Right cardiac atrium (tissue), 5 donors: ENCODE measurements around the gene RFX2. TPM values are rescaled to one million over a fixed set of nuclear protein-coding genes. Genes with fewer than 3 reads are reported as not detected.
A peak's percentile ranks its signal among the peaks of the same experiment; 100 is the strongest.

Experiments
- ATAC-seq, 2 donors: fragments of 200-7000 bp; cut with Tn5 transposase; one replicate each; pipeline versions ENCODE4 v1.8.0 to v1.9.1; 2020; ENCODE audit warnings: moderate library complexity in 2 of 2, mild to moderate bottlenecking in 1 of 2
- DNase-seq, 3 donors: peaks; one replicate each; pipeline ENCODE4 v3.0.0-alpha.2; 2020
- H3K27ac ChIP-seq: one replicate; pipeline ENCODE4 v1.5.1; 2013; ENCODE audit warnings: mild to moderate bottlenecking, low read length, control low read depth, moderate library complexity
- H3K27me3 ChIP-seq: one replicate; pipeline ENCODE4 v1.6.1; 2013; ENCODE audit not compliant: control insufficient read depth, insufficient read depth
- H3K4me1 ChIP-seq: one replicate; pipeline ENCODE4 v1.6.1; 2013; ENCODE audit warnings: low read length; ENCODE audit not compliant: control insufficient read depth, insufficient read depth
- H3K4me3 ChIP-seq: one replicate; pipeline ENCODE4 v1.5.1; 2013; ENCODE audit warnings: low read length, control low read depth
- H3K9me3 ChIP-seq: one replicate; pipeline ENCODE4 v1.6.1; 2013; ENCODE audit warnings: low read length; ENCODE audit not compliant: control insufficient read depth
- WGBS: extraction: QIAGEN DNeasy Blood & Tissue Kit; methylation state at CpG from one replicate; pipeline ENCODE4 v1.1.7; 2013; 5-methylcytosine and 5-hydroxymethylcytosine counted together
- intact Hi-C, 4 donors: fragments of 100-400 bp; cut with DNase I; formaldehyde crosslinking; loops; one replicate each; pipeline versions ENCODE4 v1.11.0 to v1.14.0; 2022 to 2023
- polyA plus RNA-seq: library from polyadenylated mRNA; stranded (reverse); fragments of 200-250 nt; gene quantifications from one replicate; pipeline ENCODE4 v1.2.3, GENCODE V29; 2013
- total RNA-seq, 4 donors: library from RNA; stranded (reverse); fragmentation: NEBNext Ultra II Directional; extraction: Animal tissue kit (Norgen Biotek cat#: 25700); gene quantifications; one replicate each; pipeline ENCODE4 v1.2.1, GENCODE V29; 2021
- donor health status: healthy with polysubstance abuse.
- donor health status: DM: no; HTN: yes; CAD: no.
- donor health status: DM: no; HTN: no; CAD: no.
- donor health status: DM: no; HTN: yes; CAD: no; lungs with severe emphysema.
- donor health status: DM: yes; HTN: yes; CAD: no.

RFX2 gene
- total and polyA plus RNA-seq, 5 donors = 5.1 to 15.9 (median 8.2) TPM

GRCh38 chr19:5950741-5951140, 159.6 kb downstream of the RFX2 start:
- no peak overlapping the region for H3K27ac ChIP-seq
- peak in 1 of 3 donors; percentile 3 for DNase-seq
- no peak for ATAC-seq
- H3K27me3 ChIP-seq = no peaks in the 10 kb centered on the region
- 54% methylated on average over 3 of the region's 3 CpGs for WGBS
- no peaks in the 10 kb centered on the region for H3K9me3 ChIP-seq
- no peak overlapping the region for H3K4me3 ChIP-seq
- peaks cover 34% of the 10 kb centered on the region for H3K4me1 ChIP-seq
- intact Hi-C loops = loop anchor here in 2 of 4 donors (5.0 to 10.0 kb wide), 2 partner anchors 38 to 46 kb away; partner anchors contain the start of genes CAPS (in 1 of the 2), NDUFA11 (in 1 of the 2) and VMAC (in 1 of the 2)

- H3K27me3 ChIP-seq = no peaks in the 10 kb centered on the region
- 75% methylated on average over 13 of the region's 13 CpGs for WGBS
- intact Hi-C loops = loop anchor here in 2 of 4 donors (5.0 to 10.0 kb wide), 2 partner anchors 38 to 45 kb away; partner anchors contain the start of genes CAPS (in 1 of the 2), NDUFA11 (in 1 of the 2) and VMAC (in 1 of the 2)
- ATAC-seq (peak in 1 of 2 donors; percentile 3), DNase-seq (peak in 2 of 3 donors; percentile 70 to 72)
- no peaks in the 10 kb centered on the region for H3K9me3 ChIP-seq
- peaks cover 34% of the 10 kb centered on the region for H3K4me1 ChIP-seq
- H3K4me3 ChIP-seq = no peak overlapping the region
- H3K27ac ChIP-seq = peak overlapping the region; percentile 8
These were observed 160.5 kb downstream of the RFX2 start for GRCh38 chr19:5949792-5950305.

- intact Hi-C loops = no loop called here
- 64% methylated on average over 13 of the region's 13 CpGs for WGBS
- Histone ChIP-seq H3K9me3 (no peaks in the 10 kb centered on the region), H3K27ac (no peak overlapping the region), H3K4me1 (peaks cover 35% of the 10 kb centered on the region), H3K4me3 (no peak overlapping the region), H3K27me3 (no peaks in the 10 kb centered on the region)
- ATAC-seq (no peak), DNase-seq (peak in 2 of 3 donors; percentile 14 to 15)
These were observed 161.3 kb downstream of the RFX2 start for GRCh38 chr19:5948752-5949564.

GRCh38 chr19:5947435-5947834, 162.9 kb downstream of the RFX2 start:
- DNase-seq (peak; percentile 75 to 88 (median 87)), ATAC-seq (peak; percentile 56 to 59)
- Histone ChIP-seq H3K4me1 (peaks cover 30% of the 10 kb centered on the region), H3K27me3 (no peaks in the 10 kb centered on the region), H3K9me3 (no peaks in the 10 kb centered on the region), H3K4me3 (no peak overlapping the region), H3K27ac (peak overlapping the region; percentile 0)
- 26% methylated on average over 13 of the region's 13 CpGs for WGBS
- intact Hi-C loops = no loop called here

- peak in 2 of 3 donors; percentile 26 to 34 for DNase-seq
- WGBS = 67% methylated on average over 10 of the region's 10 CpGs
- Histone ChIP-seq H3K27me3 (no peaks in the 10 kb centered on the region), H3K9me3 (no peaks in the 10 kb centered on the region), H3K4me1 (peaks cover 10% of the 10 kb centered on the region), H3K27ac (no peak overlapping the region), H3K4me3 (no peak overlapping the region)
- ATAC-seq = peak in 1 of 2 donors; percentile 7
- intact Hi-C loops = no loop called here
These were observed 166.7 kb downstream of the RFX2 start for GRCh38 chr19:5943623-5944022.

Other genes starting within 250 kb of the RFX2 start
- gene FUT5, start 240.0 kb downstream of the RFX2 start, total RNA-seq = not detected
- gene FUT5, start 240.0 kb downstream of the RFX2 start, polyA plus RNA-seq = not detected
- 100 to 1,000 TPM; 515 to 756 (median 624) TPM for gene NDUFA11, start 206.7 kb downstream of the RFX2 start, total RNA-seq
- gene NDUFA11, start 206.7 kb downstream of the RFX2 start, polyA plus RNA-seq = 1,214 TPM
- 1 to 10 TPM; 1.9 to 5.8 (median 3.8) TPM for gene VMAC, start 205.6 kb downstream of the RFX2 start, total RNA-seq
- 3.6 TPM for gene VMAC, start 205.6 kb downstream of the RFX2 start, polyA plus RNA-seq
- 10 to 100 TPM in 2 of 4 donors, 1 to 10 TPM in 2; 8.9 to 14.2 (median 9.9) TPM for gene CAPS, start 196.2 kb downstream of the RFX2 start, total RNA-seq
- gene CAPS, start 196.2 kb downstream of the RFX2 start, polyA plus RNA-seq = 7.1 TPM
- gene RANBP3, start 132.4 kb downstream of the RFX2 start, total RNA-seq = 10 to 100 TPM; 54.8 to 73.8 (median 67.7) TPM
- gene RANBP3, start 132.4 kb downstream of the RFX2 start, polyA plus RNA-seq = 49.6 TPM
- gene ACSBG2, start 25.2 kb upstream of the RFX2 start, total RNA-seq = not detected
- gene ACSBG2, start 25.2 kb upstream of the RFX2 start, polyA plus RNA-seq = not detected
- gene MLLT1, start 169.5 kb upstream of the RFX2 start, total RNA-seq = 10 to 100 TPM; 62.5 to 67.3 (median 65.5) TPM
- gene MLLT1, start 169.5 kb upstream of the RFX2 start, polyA plus RNA-seq = 34.8 TPM
- not detected for gene ACER1, start 223.1 kb upstream of the RFX2 start, total RNA-seq
- gene ACER1, start 223.1 kb upstream of the RFX2 start, polyA plus RNA-seq = not detected